Measurements from ENCODE around the gene TMEM235. TPM values are rescaled to one million over a fixed set of nuclear protein-coding genes. Genes with fewer than 3 reads are reported as not detected.
A peak's percentile ranks its signal among the peaks of the same experiment; 100 is the strongest.

The TMEM235 gene
- total and polyA plus RNA-seq, 2 donors (not counting 3 experiments of a cell fraction or from before 2014, with no cell fraction given) = 0.04 to 0.38 TPM

DNA sequence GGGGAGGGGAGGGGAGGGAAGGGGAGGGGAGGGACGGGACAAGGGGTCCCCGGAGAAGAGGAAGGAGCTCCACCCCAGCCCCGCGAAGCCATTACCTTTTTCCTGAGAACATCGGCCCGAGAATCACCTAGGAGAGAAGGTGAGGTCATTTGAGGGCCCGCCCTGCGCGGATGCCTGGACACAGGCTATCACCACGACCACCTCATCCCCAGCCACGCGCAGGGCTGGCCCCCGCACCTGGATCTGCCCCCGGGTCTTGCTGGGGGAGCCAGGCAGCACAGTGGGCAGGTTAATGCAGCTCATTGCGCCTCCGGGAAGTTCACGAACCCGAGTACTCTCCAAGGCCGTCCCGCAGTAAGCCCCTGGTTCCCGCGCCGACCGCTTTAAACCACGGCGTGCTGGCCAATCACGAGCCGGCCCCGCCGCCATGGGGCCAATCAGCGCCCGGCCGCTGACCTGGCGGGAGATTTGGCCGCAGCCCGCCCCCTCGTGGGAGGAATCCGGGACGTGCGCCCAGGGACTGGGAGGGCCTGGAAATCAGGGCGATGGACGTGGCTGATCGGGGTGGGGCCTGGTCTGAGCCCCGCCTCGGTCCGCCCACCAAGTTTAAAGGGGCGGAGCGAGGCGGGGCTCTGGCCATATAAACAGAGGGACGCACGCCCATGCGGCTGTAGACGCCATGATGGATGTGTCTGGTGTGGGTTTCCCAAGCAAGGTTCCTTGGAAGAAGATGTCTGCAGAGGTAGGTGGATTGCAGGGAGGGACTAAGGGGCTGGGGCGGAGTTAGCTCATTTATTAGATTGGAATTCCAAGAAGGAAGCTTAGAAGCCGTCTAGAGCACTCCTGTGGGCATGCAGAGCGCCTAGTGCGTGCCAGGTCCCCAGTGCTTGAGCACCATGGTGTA is 44.5 kb upstream of the TMEM235 start, which contains the start of the genes AFMID and TK1:
Gene AFMID, plus strand, starts transcription at position 671 of the 904 bp plus-strand sequence. Its CDS starts 9 bp downstream, at position 680.
Gene TK1, minus strand, starts transcription at position 361 of the 904 bp plus-strand sequence. Its CDS starts 58 bp downstream, at position 303.
- TF ChIP-seq, protein P1, sequence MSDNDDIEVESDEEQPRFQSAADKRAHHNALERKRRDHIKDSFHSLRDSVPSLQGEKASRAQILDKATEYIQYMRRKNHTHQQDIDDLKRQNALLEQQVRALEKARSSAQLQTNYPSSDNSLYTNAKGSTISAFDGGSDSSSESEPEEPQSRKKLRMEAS (IDR thresholded peaks at IDR 0.05; ENCODE audit: insufficient read depth, insufficient read length) = peak; percentile 66
- no peak for TF ChIP-seq FOS (IDR thresholded peaks at IDR 0.05; ENCODE audit: borderline replicate concordance, insufficient read depth, low read length)
- TF ChIP-seq, protein P2, sequence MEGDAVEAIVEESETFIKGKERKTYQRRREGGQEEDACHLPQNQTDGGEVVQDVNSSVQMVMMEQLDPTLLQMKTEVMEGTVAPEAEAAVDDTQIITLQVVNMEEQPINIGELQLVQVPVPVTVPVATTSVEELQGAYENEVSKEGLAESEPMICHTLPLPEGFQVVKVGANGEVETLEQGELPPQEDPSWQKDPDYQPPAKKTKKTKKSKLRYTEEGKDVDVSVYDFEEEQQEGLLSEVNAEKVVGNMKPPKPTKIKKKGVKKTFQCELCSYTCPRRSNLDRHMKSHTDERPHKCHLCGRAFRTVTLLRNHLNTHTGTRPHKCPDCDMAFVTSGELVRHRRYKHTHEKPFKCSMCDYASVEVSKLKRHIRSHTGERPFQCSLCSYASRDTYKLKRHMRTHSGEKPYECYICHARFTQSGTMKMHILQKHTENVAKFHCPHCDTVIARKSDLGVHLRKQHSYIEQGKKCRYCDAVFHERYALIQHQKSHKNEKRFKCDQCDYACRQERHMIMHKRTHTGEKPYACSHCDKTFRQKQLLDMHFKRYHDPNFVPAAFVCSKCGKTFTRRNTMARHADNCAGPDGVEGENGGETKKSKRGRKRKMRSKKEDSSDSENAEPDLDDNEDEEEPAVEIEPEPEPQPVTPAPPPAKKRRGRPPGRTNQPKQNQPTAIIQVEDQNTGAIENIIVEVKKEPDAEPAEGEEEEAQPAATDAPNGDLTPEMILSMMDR (IDR thresholded peaks at IDR 0.05; ENCODE audit: extremely low read depth in 1 of 2, insufficient read depth in 1 of 2, low read depth in 1 of 2, low read length in 2 of 2) = peak; percentile 77 to 90
- peak; percentile 71 for TF ChIP-seq POLR2AphosphoS5 (IDR thresholded peaks at IDR 0.05; ENCODE audit: insufficient read depth, low read depth, low read length)
- TF ChIP-seq MYC (IDR thresholded peaks at IDR 0.05; ENCODE audit: low read depth, low read length) = peak; percentile 51
- peak; percentile 91 for TF ChIP-seq POLR2A (IDR thresholded peaks at IDR 0.05; ENCODE audit: low read depth, low read length)
- H3K9ac ChIP-seq (replicated peaks; ENCODE audit: extremely low read depth, insufficient read depth, low read length) = peak within 1 kb of the TSS; percentile 72
- peaks cover 19% of the 10 kb centered on the region for H3K79me2 ChIP-seq (ENCODE audit: control insufficient read depth, insufficient read depth, low read length)
- peak; percentile 98 for DNase-seq (ENCODE audit: low read depth, low spot score)
- peak within 1 kb of the TSS; percentile 94 for H2AFZ ChIP-seq (ENCODE audit: low read depth, low read length)
- no TSS peak for BruUV-seq (replicated peaks)
- FAIRE-seq = peak; percentile 100
- peak within 1 kb of the TSS; percentile 58 to 69 (median 68) for H3K4me3 ChIP-seq (replicated peaks in 1 of 3; ENCODE audit: insufficient read depth in 1 of 3, low read depth in 1 of 3, low read length in 3 of 3)
- H4K20me1 ChIP-seq (replicated peaks; ENCODE audit: control insufficient read depth, extremely low read depth, insufficient read depth, low read length) = no peaks in the 10 kb centered on the region
- dilution Hi-C loops (cut with MboI; ENCODE audit: extremely low pct_ligation_motif_present, low sequenced_read_pairs) (no loop called here), intact Hi-C loops (cut with micrococcal nuclease) (loop anchor here (1.0 to 5.0 kb wide), 5 partner anchors 27 to 355 kb away; partner anchors contain the start of genes BIRC5 and TNRC6C)
- no peaks in the 10 kb centered on the region for H3K27me3 ChIP-seq (ENCODE audit: control insufficient read depth in 2 of 2, insufficient read depth in 2 of 2, low read length in 2 of 2)
- H3K27ac ChIP-seq (ENCODE audit: insufficient read depth, low read depth, low read length) = peak within 1 kb of the TSS; percentile 50
- H3K9me1 ChIP-seq (replicated peaks; ENCODE audit: control insufficient read depth, extremely low read depth, insufficient read depth, low read length) = no peaks in the 10 kb centered on the region
- ChIA-PET CTCF (interaction anchor here (0.6 to 3.3 kb wide), 8 partner anchors 9 to 235 kb away, joined by 3 to 24 read pairs (median 4); no protein-coding TSS in a partner anchor), POLR2A (interaction anchor here (0.6 to 1.7 kb wide), 5 partner anchors 11 to 92 kb away, joined by 3 to 5 read pairs (median 3); no protein-coding TSS in a partner anchor)
- H3K4me2 ChIP-seq (ENCODE audit: insufficient read depth, low read length) = peak within 1 kb of the TSS; percentile 86
- peaks cover 0 to 3% of the 10 kb centered on the region in 2 experiments for H3K36me3 ChIP-seq (ENCODE audit: control insufficient read depth in 2 of 2, extremely low read depth in 1 of 2, insufficient read depth in 2 of 2, low read length in 2 of 2)
- H3K9me3 ChIP-seq (replicated peaks; ENCODE audit: control insufficient read depth, insufficient read depth, low read length) = no peaks in the 10 kb centered on the region
- peaks cover 11% of the 10 kb centered on the region for H3K4me1 ChIP-seq (ENCODE audit: control insufficient read depth, extremely low read depth, insufficient read depth, low read length)
